RCC 7860 (cell line): Measurements from ENCODE around the gene P2RX6.
"Not testable (repeated sequence)": the region's sequence is repeated elsewhere in the genome, so short reads cannot be mapped to it uniquely, and the experiment has no call there.

Source experiments
- DNase-seq: peaks from one replicate; pipeline ENCODE4 v3.0.0-alpha.2; 2015; ENCODE audit warnings: low spot score
- FAIRE-seq: peaks from 2 replicates; lab custom pipeline; 2012; peaks lifted over from hg19 to GRCh38; lab: Jason Lieb, UNC

P2RX6 gene

DNA sequence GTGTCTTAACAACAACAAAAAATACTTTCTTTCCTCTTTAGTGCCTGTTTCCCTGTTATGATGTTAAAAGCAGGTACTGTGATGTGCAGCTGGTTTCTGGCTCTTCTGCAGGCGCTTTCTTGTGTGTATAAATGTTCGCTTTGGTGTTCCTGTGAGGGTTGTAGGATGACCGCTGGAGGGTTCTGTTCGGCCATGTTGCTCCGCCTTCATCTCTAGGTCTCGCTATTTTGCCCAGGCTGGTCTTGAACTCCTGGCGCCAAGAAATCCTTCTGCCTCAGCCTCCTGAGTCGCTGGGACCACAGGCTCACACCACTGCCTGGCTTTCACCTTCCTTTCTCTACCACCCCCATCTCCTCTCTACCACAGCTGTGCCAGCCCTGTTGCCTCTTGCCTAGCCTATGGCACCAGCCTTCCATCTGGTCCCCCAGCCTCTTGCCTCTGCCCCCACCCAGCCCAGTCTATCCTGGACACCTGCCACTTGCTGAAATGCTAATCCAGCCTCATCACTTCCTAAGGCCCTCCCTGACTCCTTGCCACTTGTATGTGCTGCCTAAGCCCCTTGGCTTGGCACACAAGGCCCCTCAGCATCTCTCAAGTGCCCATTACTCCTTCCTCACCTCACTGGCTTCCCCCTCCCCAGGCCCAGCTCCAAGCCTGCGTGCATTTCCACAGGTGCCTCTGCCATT lies 36.3 kb downstream of the P2RX6 start:
- no peak for FAIRE-seq
- DNase-seq = no peak

DNA sequence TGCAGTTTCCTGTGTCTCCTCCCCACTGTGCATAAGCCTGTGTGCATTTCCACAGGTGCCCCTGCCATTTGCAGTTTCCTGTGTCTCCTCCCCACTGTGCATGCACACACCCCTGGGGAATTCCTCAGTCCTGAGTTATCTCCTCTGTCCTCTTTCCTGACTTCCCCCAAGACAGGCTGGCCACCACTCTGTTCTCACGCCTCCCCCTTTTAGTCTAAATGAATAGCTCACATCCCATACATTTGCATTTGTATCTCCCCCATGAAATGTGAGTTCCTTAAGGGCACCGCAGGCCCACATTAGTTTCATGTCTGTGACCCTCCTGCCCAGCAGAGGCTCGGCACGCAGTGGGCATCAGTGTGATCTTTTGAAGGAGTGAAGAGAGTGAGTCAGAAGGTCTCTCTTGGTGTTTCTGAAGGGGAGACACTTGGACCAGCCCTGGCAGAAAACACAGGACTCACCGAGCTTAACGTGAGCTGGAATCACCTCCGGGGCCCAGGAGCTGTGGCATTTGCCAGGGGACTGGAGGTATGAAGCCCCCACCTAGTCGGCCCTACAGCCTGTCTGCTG lies 37.0 kb downstream of the P2RX6 start:
- no peak for FAIRE-seq
- DNase-seq = peak; percentile 23

DNA sequence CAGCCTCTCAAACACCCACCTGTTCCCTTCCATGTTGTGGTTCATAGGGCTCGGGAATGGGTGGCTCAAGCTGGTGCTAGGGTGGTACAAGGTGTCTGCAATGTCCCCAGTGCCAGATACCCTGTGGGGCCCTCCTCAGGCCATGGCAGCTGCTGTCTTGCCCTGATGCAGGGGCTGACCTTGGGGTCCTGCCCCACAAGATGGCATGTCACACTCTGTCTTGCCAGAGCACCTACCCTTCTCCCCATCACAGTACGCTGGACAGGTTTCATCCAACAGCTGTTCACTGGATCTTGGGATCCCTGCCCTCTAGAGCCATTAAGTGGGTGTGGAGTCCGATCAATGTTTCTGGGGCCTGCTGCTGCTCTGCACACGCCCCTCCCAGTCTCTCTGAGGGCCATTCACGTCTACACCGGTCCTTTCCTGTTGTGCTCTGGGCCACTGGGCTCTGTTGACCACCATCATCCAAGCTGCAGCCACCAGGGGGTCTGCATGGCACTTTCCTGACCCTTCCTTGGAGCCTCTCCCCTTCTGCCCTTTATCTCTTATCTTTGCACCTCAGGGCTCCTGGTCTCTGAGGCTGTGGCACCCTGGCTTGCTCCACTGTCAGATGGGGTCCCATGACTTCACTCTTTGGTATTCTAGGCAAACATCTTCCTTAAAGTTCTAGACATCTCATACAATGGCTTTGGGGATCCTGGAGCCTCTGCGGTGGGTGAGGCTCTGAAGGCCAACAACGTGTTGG lies 37.9 kb downstream of the P2RX6 start:
- DNase-seq = no peak
- FAIRE-seq = no peak

DNA sequence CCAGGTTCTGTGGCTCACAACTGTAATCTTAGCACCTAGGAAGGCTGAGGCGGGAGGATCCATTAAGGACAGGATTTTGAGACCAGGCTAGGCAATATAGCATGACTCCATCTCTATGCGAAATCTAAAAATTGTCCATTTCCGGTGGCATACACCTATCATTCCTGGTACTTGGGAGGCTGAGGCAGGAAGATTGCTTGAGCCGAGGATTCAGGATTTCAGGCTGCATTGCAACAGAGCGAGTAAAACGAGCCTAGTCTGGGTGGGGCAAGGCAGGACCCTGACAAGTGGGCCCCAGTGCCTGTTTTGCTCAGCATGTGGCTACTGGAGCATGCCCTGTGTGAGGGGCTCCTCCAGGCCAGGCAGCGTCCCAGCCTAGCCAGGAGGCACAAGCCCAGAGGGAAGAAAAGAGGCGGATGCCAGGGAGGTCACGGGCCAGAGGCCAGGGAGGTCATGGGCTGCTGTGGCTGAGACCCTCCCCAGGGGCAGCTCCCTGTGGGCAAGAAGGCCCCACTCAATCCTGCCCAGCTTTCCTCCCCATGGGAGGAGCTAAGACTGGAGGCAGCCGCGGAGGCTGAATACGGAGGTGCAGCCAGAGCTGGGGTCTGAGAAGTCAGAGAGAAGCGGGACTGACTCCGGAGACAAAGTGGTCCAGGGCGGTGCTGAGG lies 39.2 kb downstream of the P2RX6 start:
- FAIRE-seq (no peak), DNase-seq (no peak)

DNA sequence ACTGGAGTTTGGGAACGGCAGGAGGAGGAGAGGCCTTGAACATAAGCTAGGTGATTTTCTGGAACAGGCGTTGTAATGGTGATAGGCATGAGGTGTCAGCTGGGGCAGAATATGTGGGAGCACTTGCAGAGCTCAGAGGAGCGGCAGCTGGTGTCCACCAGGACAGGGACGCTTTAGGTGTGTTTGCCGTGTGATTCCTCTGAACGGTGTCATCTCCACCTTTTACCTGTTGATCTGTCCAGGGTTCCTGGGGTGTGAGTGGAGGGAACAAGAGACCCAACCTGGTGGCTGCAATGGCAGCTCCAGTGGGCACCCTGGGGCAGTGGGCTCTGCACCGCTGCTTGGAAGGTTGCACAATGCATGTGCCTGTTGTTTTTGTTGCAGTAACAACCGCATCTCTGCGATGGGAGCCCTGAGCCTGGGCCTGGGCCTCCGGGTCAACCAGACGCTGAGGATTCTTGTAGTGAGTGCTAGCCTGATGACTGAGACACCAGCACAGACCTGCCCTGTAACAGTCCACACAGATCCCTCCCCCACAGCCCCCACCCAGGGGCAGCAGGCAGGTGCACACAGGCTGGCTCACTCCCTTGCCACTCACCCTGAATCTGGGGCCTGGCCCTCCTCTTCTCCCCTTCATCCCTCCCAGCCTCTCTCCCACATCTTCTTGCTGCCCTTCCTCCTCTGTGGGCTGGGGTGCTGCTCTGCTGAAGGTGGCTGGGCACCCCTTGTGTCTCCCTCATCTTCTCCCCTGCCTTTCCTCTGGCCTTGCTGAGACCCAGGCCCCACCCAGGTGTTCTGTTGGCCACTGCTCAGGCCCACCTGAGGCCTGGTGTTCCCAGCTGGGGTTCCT lies 40.0 kb downstream of the P2RX6 start:
- no peak for DNase-seq

DNA sequence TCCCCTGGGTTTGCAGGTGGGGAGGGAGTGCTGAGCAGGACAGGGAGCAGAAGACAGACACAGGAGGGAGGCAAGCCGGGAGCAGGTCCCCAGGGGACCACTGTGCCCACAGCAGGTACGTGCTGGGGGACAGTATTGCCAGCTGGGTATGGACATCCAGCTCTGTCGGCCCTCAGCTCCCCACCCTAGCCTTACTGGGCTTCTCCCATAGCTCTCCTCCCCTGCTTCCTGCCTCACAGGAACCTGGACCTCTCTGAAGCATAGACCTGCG lies 40.5 kb downstream of the P2RX6 start:
- no peak for FAIRE-seq

More for the DNA sequence above, 40.0 kb downstream of the P2RX6 start:
- FAIRE-seq = no peak

DNA sequence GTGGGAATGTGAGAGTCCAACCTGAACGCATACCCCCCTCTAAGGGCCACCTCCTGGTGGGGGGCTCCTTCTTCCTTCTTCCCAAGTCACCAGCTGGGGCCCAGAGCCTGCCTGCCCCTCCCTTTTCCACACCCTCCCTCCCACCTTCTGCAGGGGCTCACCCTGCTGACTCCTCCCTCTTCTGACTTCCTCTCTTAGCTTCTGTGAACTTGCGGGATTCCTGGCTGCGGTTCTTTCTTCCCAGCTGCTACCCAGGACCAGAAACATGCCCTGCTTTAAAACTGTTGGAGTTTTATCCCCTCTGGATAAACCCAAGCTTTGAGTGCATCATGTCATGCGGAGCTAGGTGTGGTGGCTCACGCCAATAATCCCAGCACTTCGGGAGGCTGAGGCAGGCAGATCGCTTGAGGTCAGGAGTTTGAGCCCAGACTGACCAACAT lies 40.9 kb downstream of the P2RX6 start:
- DNase-seq (no peak), FAIRE-seq (no peak)

More for the DNA sequence above, 40.5 kb downstream of the P2RX6 start:
- DNase-seq = no peak

DNA sequence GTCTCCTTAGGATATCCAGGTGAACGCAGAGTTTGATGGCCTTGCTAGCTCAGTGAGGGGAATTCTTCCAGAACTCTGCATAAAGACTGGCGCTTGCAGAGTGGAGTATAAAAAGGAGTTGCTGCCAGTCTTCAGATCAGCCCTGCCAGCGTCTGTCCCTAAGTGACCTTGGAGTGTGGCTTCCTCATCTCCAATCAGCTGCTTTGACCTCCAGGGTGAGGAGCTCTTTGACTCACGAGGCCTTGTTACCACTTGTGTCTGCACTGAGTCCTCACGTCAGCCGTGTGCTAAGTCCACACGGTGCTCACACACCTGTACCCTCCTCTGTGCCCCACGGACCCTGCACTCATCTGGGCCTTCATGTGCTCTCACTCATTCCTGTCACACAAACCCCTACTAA lies 45.4 kb downstream of the P2RX6 start:
- FAIRE-seq, DNase-seq: not testable (repeated sequence)

DNA sequence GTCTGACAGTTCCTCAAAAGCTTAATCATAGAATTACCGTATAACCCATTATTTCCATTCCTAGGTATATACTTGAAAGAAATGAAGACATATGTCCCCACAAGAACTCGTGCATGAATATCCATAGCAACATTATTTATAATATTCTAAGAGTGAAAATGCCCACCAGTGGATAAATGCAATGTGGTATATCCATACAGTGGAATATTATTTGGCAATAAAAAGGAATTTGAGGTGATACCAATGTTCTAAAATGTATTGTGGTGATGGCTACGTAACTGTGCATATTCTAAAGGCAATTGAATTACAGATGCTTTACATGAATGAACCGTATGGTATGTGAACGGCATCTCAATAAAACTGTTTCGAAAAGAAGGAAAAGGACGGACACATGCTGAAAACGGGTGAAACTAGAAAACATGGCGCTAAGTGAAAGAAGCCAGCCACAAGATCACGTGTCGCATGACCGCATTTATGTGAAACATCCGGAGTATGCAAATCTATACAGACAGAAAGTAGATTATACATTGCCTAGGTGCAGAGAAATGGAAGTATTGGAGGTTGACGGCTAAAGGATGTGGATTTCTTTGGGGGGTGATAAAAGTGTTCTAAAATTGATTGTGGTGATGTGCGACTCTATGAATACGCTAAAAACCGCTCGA lies 46.8 kb downstream of the P2RX6 start:
- DNase-seq, FAIRE-seq: not testable (repeated sequence)

DNA sequence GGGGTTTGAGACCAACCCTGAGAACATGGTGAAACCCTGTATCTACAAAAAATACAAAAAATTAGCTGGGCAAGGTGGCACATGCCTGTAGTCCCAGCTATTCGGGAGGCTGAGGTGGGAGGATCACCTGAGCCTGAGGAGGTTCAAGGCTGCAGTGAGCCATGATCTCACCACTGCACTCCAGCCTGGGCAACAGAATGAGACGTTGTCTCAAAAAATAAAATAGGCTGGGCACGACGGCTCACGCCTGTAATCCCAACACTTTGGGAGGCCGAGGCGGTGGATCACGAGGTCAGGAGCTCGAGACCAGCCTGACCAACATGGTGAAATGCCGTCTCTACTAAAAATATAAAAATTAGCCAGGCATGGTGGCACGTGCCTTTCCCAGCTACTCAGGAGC lies 49.5 kb downstream of the P2RX6 start:
- not testable (repeated sequence) for FAIRE-seq, DNase-seq

DNA sequence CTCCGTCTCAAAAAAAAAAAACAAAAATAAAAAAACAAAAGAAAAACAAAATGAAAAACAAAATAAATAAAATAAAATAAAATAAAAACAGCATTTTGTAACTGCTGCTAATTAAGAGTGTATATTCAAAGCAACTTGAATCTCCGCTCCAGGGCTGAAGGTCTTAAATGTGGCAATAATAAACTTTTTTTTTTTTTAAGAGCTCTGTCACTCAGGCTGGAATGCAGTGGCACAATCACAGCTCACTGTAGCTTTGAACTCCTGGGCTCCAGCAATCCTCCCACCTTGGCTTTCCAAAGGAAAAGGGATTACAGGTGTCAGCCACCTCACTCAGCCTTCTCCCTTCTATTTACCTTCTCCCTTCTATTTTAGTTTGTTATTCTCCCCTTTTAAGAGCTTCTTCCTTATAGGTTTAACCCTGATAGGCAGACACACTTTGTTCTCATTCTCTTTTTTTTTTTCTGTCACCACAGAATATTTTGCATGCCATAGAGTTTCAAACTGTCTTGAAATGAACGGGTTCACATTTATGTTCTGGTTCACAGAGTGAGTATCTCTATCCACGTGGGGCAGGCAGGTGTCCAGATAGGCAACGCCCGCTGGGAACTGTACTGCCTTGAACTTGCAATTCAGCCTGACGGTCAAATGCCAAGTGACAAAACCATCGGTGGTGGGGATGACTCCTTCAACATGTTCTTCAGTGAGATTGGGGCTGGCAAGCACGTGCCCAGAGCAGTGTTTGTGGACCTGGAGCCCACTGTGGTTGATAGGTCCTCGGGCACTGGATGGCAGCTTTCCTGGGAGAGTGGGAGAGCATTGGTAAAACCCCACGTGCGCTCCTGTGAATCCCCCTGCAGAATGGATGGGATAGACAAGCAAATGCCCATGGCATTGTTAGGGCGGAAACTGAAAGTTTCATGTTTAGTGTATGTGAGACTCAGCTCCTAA lies 50.2 kb downstream of the P2RX6 start:
- no peak for DNase-seq
- FAIRE-seq = no peak

DNA sequence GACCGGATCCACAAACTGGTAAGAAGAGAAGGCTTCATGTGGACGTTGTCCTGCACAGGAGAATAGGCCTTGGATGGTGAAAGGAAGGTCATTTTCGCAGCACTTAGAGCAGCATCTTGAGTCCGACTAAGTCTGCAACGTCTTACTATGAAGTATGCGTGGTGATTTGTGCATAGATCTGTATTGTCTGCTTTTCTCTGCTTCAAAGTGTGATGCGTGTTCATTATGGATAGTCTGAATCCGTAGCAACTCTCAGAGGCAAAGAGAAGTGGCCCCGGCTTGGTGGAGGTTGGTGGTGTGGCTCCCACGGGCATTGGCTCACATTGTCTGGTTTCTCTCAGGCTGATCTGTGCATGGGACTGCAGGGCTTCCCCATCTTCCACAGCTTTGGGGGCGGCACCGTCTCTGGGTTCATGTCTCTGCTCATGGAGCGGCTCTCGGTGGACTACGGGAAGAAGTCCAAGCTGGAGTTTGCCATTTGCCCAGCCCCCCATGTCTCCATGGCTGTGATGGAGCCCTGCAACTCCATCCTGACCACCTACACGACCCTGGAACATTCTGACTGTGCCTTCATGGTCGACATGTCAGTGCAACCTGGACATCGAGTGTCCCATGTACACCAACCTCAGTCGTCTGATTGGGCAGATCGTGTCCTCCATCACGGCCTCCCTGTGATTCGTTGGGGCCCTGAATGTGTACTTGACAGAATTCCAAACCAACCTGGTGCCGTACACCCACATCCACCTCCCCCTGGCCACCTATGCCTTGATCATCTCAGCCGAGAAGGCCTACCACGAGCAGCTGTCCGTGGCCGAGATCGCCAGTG lies 52.3 kb downstream of the P2RX6 start:
- no peak for FAIRE-seq

DNA sequence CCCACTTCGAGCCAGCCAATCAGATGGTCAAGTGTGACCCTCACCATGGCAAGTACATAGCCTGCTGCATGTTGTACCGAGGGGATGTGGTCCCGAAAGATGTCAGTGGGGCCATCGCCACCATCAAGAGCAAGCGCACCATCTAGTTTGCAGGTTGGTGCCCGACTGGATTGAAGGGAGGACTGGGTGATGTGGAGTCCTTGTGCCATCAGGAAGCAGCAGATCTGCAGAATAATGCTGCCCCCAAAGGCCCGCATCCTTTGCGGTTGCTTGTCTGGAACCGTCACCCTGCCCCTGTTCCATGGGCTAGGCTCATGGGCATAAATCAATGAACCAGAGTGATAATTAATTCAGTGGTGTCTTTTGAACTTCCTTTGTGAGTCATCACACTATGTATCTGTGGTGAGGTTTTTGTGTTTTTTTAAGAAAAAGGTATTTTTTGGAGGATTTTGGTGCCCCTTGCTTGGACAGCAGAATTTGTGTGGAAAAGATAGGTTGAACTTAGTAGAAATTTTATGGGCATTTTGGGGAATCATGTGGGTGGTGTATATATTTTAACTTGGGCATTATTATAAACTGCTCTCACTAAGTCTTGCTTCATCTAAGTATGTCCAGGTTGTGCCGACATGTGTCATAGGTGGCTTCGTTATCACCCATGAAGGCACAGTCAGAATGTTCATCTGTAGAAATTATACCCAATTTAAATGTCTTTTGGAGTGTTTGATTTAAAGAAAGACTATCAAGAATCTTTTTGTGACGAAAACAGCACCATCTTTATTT lies 53.1 kb downstream of the P2RX6 start:
- DNase-seq (no peak), FAIRE-seq (no peak)

More for the DNA sequence above, 52.3 kb downstream of the P2RX6 start:
- DNase-seq = no peak

DNA sequence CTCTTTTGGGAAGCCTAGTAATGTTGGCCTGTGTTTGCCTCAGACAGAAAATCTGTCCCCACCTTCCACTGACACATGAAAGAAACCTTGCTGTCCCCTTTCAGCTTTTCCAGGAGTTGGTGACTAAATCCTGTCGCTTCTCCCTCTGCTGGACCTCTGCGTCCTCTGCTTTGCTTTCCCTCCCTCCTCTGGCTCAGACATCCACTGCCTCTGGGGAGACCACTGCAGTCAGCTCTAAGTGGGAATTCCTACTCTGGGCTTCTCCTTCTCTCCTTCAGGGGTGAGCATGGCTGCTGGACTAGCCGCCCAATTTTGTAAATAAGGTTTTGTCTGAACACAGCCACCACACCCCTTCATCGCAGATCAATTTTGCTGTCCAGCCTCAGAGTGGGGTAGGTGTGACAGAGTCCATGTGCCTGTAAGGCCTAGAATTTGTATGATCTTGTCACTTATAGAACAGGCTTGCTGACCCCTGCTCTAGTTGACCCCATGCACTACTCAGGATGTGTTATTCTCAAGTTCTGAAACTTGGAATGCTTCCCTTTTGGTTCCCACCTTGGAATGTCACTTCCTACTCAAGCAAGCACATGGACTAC lies 53.8 kb downstream of the P2RX6 start:
- no peak for DNase-seq
- FAIRE-seq = no peak

DNA sequence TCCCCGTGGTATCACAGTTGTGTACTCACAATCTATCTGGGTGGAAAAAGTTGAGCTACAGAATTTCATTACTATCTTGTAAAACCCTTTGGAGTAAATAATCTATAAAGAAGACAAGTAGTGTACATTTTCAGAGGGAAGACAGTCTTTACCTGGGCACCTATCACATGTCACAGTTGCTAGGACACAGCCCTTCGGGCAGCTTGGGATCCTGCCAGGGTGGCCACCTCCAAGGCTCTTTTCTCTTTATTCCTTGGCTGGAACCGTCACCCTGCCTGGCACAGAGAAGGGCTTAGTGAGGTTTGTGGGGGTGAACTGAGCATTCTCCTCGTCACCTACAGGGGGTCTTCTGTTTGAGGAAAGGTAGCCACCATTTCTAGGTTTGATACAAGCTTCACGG lies 54.4 kb downstream of the P2RX6 start:
- FAIRE-seq (no peak), DNase-seq (no peak)

DNA sequence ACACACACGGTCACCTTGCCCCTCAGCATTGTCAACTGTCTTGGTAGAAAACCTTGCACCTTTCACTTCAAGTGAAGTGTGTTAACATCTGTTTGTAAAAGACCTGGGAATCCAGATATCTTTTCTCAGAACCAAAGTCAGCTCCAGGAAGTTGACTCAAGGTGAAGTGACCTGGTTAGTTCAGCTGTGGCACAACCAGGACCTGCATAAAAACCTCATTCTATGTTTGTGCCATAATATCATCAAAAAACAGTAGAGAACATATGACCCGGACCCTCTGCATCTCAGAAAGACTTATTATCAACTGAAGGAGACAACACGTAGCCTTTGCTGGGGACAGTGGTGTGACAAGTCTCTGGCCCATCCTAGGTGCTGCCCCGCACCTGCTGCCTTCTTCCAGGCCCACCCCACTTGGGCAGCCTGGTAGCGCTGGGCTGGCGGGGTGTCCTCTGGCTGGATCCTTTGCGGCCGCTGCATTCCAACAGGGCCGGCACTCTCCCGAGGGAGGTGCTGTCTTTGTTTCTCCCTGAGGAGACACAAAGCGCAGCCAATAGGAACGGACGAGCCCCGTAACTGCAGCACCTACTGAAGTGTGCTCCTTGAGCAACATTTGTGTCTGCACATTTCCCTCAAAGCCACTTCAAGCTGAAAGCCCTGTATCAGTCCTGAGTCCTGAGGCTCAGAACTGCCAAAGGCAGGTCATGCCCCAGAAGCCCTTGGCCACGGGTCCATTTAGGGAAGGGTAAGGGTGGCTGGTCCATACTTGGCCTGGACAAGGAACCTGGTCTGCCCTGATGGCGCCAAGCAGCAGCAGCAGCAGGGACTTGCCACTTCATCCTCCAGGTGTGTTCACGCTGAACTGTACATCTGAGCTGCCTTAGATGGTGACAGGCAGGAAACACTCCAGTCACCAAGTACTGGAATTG lies 56.0 kb downstream of the P2RX6 start:
- FAIRE-seq (no peak), DNase-seq (no peak)
